ENCODE data around the gene MTHFD2L. TPM values are rescaled to one million over a fixed set of nuclear protein-coding genes. Genes with fewer than 3 reads are reported as not detected.
A peak's percentile ranks its signal among the peaks of the same experiment; 100 is the strongest.

The MTHFD2L gene
- total and polyA plus RNA-seq, 9 of the 15 experiments (the other 6 are each of a cell fraction or from before 2014, with no cell fraction given): 10.0 to 39.0 (median 26.0) TPM

DNA sequence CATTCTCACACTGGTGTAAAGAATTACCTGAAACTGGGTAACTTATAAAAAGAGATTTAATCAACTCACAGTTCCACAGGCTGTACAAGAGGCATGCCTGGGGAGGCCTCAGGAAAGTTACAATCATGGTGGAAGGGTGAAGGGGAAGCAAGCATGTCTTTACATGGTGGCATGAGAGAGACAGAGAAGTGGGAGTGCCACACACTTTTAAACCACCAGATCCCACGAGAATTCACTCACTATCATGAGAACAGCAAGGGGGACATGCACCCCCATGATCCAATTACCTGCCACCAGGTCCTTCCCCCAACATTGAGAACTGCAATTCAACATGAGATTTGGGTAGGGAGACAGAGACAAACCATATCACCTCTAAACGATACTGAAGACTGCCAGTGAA is 173.3 kb downstream of the MTHFD2L start (continued):
- no peak for TF ChIP-seq RREB1 (CRISPR knock-in tag; IDR thresholded peaks at IDR 0.05)
- TF ChIP-seq PREB (CRISPR knock-in tag; IDR thresholded peaks at IDR 0.05): no peak
- TF ChIP-seq ZNF282 (CRISPR knock-in tag; IDR thresholded peaks at IDR 0.05): no peak
- TF ChIP-seq FOXM1 (IDR thresholded peaks at IDR 0.05; ENCODE audit: low read depth): 0 out of 2 replicates have a peak, but pooled peaks have one; percentile 25
- no peak for TF ChIP-seq FOXM1 (CRISPR knock-in tag; IDR thresholded peaks at IDR 0.05; ENCODE audit: low read depth)
- TF ChIP-seq RBM34 (IDR thresholded peaks at IDR 0.05; ENCODE audit: borderline replicate concordance, insufficient read depth, low read length): no peak
- peak; percentile 15; the same call in 1 of the 2 replicates for TF ChIP-seq SMAD4 (CRISPR knock-in tag; conservative IDR thresholded peaks at IDR 0.05)
- no peak for TF ChIP-seq ZNF143 (CRISPR knock-in tag; IDR thresholded peaks at IDR 0.05)
- TF ChIP-seq NCOA2 (IDR thresholded peaks at IDR 0.05; ENCODE audit: partially characterized antibody in 2 of 2): no peak
- TF ChIP-seq, protein P1, sequence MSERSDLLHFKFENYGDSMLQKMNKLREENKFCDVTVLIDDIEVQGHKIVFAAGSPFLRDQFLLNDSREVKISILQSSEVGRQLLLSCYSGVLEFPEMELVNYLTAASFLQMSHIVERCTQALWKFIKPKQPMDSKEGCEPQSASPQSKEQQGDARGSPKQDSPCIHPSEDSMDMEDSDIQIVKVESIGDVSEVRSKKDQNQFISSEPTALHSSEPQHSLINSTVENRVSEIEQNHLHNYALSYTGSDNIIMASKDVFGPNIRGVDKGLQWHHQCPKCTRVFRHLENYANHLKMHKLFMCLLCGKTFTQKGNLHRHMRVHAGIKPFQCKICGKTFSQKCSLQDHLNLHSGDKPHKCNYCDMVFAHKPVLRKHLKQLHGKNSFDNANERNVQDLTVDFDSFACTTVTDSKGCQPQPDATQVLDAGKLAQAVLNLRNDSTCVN (CRISPR knock-in tag; IDR thresholded peaks at IDR 0.05): no peak
- no peak for TF ChIP-seq DNMT1 (IDR thresholded peaks at IDR 0.05)
- no peak for TF ChIP-seq FOSL1 (tag; conservative IDR thresholded peaks at IDR 0.05)

Measured in K562 (cell line).